Mesenchymal stem cell (in vitro differentiated cells and primary cell): ENCODE results near the gene CARD10.
A peak's percentile ranks its signal among the peaks of the same experiment; 100 is the strongest.

Experiments
- DNase-seq: peaks from one replicate; pipeline ENCODE4 v3.0.0-alpha.2; 2013
- H2AFZ ChIP-seq: one replicate; pipeline ENCODE4 v1.6.1; 2013; ENCODE audit warnings: low read depth, mild to moderate bottlenecking, control low read depth, inconsistent platforms, low read length, moderate library complexity
- H2AK5ac ChIP-seq: 2 replicates; pipeline ENCODE4 v1.6.1; 2013; ENCODE audit warnings: low read length, moderate library complexity, mild to moderate bottlenecking, inconsistent platforms; ENCODE audit not compliant: severe bottlenecking
- H2BK120ac ChIP-seq: one replicate; pipeline ENCODE4 v1.6.1; 2013; ENCODE audit warnings: low read depth, mild to moderate bottlenecking, inconsistent platforms, low read length, moderate library complexity
- H2BK12ac ChIP-seq, 2 experiments: one replicate each; pipeline ENCODE4 v1.6.1; 2013; ENCODE audit warnings: inconsistent platforms in 2 of 2, low read length in 2 of 2, mild to moderate bottlenecking in 2 of 2, moderate library complexity in 2 of 2, control low read depth in 1 of 2
- H2BK15ac ChIP-seq: one replicate; pipeline ENCODE4 v1.6.1; 2013; ENCODE audit warnings: mild to moderate bottlenecking, low read depth, inconsistent platforms; ENCODE audit not compliant: poor library complexity, severe bottlenecking
- H2BK5ac ChIP-seq: 2 replicates; pipeline ENCODE4 v1.6.1; 2013; ENCODE audit warnings: low read depth, mild to moderate bottlenecking, low read length, control low read depth, inconsistent platforms; ENCODE audit not compliant: poor library complexity, severe bottlenecking
- H3K14ac ChIP-seq, 2 experiments: one replicate each; pipeline ENCODE4 v1.6.1; 2013; ENCODE audit warnings: inconsistent platforms in 2 of 2, low read length in 2 of 2, control low read depth in 1 of 2, mild to moderate bottlenecking in 1 of 2, moderate library complexity in 1 of 2
- H3K18ac ChIP-seq, 2 experiments: one replicate each; pipeline ENCODE4 v1.6.1; 2013; ENCODE audit warnings: inconsistent platforms in 2 of 2, low read length in 2 of 2, control low read depth in 1 of 2, low read depth in 1 of 2, mild to moderate bottlenecking in 1 of 2
- H3K23ac ChIP-seq, 2 experiments: one replicate each; pipeline ENCODE4 v1.6.1; 2013; ENCODE audit warnings: inconsistent platforms in 2 of 2, low read length in 2 of 2, mild to moderate bottlenecking in 2 of 2, moderate library complexity in 2 of 2, control low read depth in 1 of 2
- H3K27ac ChIP-seq: 2 replicates; pipeline ENCODE4 v1.5.1; 2013; ENCODE audit warnings: mild to moderate bottlenecking, moderate library complexity, low read length, control low read depth, inconsistent platforms; ENCODE audit not compliant: poor library complexity, severe bottlenecking
- H3K27me3 ChIP-seq, 2 experiments: 2 replicates each; pipeline versions ENCODE4 v1.6.1 to v1.7.0; 2013; ENCODE audit warnings: low read length in 2 of 2, mild to moderate bottlenecking in 2 of 2, moderate library complexity in 2 of 2, control low read depth in 1 of 2, inconsistent platforms in 1 of 2; ENCODE audit not compliant: control insufficient read depth in 1 of 2, insufficient read depth in 1 of 2
- H3K36me3 ChIP-seq, 2 experiments: 2 replicates each; pipeline versions ENCODE4 v1.6.1 to v1.7.0; 2013; ENCODE audit warnings: low read length in 2 of 2, control low read depth in 1 of 2, inconsistent platforms in 1 of 2, low read depth in 1 of 2, mild to moderate bottlenecking in 1 of 2; ENCODE audit not compliant: insufficient read depth in 2 of 2, control insufficient read depth in 1 of 2
- H3K4ac ChIP-seq, 2 experiments: one replicate each; pipeline ENCODE4 v1.6.1; 2013; ENCODE audit warnings: inconsistent platforms in 2 of 2, low read length in 2 of 2, mild to moderate bottlenecking in 2 of 2, moderate library complexity in 2 of 2, control low read depth in 1 of 2, low read depth in 1 of 2
- H3K4me1 ChIP-seq: 2 replicates; pipeline ENCODE4 v1.6.1; 2013; ENCODE audit warnings: low read depth, low read length, control low read depth; ENCODE audit not compliant: control insufficient read depth, insufficient read depth
- H3K4me2 ChIP-seq: 2 replicates; pipeline ENCODE4 v1.6.1; 2013; ENCODE audit warnings: low read length, mild to moderate bottlenecking, inconsistent platforms; ENCODE audit not compliant: poor library complexity, severe bottlenecking
- H3K4me3 ChIP-seq, 2 experiments: 2 replicates each; pipeline versions ENCODE4 v1.5.1 to v1.7.0; 2013; ENCODE audit warnings: low read length in 2 of 2, mild to moderate bottlenecking in 2 of 2, control low read depth in 1 of 2, low read depth in 1 of 2; ENCODE audit not compliant: insufficient read depth in 1 of 2
- H3K79me1 ChIP-seq: replicated peaks from 2 replicates; pipeline ENCODE4 v1.6.1; 2013; ENCODE audit warnings: mild to moderate bottlenecking, control low read depth, low read length, inconsistent platforms; ENCODE audit not compliant: poor library complexity, severe bottlenecking
- H3K9ac ChIP-seq: 2 replicates; pipeline ENCODE4 v1.7.0; 2013; ENCODE audit warnings: mild to moderate bottlenecking, low read length, moderate library complexity
- H3K9me3 ChIP-seq: 2 replicates; pipeline ENCODE4 v1.7.0; 2013; ENCODE audit warnings: mild to moderate bottlenecking, low read length; ENCODE audit not compliant: control insufficient read depth
- H4K8ac ChIP-seq: one replicate; pipeline ENCODE4 v1.6.1; 2013; ENCODE audit warnings: inconsistent platforms, mild to moderate bottlenecking, low read length, moderate library complexity
- H4K91ac ChIP-seq: one replicate; pipeline ENCODE4 v1.6.1; 2013; ENCODE audit warnings: mild to moderate bottlenecking, low read length, inconsistent platforms
- WGBS: methylation state at CpG from one replicate; pipeline ENCODE4 v1.1.7; 2013; ENCODE audit warnings: mixed read lengths; 5-methylcytosine and 5-hydroxymethylcytosine counted together

Gene CARD10

DNA sequence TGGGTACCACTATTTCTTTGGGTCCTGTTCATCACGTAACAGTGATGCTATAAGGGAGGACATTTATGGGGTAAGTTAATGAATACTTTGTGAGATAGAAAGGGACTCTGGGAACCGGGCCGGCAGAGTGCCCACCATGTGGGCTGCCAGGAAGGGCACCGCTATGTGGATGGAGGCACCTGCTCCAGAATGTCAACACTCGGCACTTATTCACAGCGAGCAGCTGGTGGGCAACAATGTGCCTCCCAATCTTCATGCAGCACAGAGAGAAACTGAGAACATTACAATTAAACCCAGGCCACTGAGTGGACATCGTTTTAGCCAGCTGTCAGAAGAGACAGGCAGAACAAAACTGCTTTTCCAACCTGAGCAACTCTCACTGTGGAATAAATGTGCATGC lies 76.1 kb downstream of the CARD10 start:
- Histone ChIP-seq H2BK12ac (no peak overlapping the region), H3K27ac (no peak overlapping the region), H3K79me1 (no peaks in the 10 kb centered on the region), H3K4me1 (peaks cover 6% of the 10 kb centered on the region), H2BK5ac (no peak overlapping the region), H2AFZ (no peak overlapping the region), H3K23ac (no peak overlapping the region), H2BK15ac (no peak overlapping the region), H3K4ac (no peak overlapping the region), H2BK120ac (no peak overlapping the region), H4K8ac (no peak overlapping the region), H3K9me3 (peaks cover 8% of the 10 kb centered on the region), H3K14ac (no peak overlapping the region), H3K4me3 (no peak overlapping the region), H3K9ac (no peak overlapping the region), H3K36me3 (no peaks in the 10 kb centered on the region), H3K18ac (no peak overlapping the region), H3K4me2 (no peak overlapping the region), H3K27me3 (peaks cover 0 to 61% of the 10 kb centered on the region in 2 experiments), H2AK5ac (peak overlapping the region; percentile 75), H4K91ac (no peak overlapping the region)
- 97% methylated on average over 7 of the region's 7 CpGs for WGBS
- DNase-seq: no peak

DNA sequence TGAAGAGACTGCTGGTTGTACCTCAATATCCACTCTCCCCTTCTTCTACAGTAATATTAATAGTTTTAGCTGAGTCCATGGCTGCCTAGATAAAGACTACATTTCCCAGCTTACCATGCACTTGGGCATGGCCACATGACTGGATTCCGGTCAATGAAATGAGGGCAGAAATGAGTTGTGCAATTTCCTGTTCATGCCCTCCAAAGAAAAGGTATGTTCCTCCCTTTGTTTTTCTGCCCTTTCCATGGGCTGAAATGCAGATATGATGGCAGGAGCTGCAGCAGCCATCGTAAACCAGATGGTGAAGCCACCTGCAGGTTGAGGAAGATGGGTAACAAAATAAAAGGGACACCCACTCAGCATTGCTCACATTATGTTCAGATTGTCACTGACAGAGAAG lies 76.7 kb downstream of the CARD10 start:
- Histone ChIP-seq H3K4me3 (no peak overlapping the region), H4K8ac (peak overlapping the region; percentile 78), H3K36me3 (no peaks in the 10 kb centered on the region), H3K14ac (no peak overlapping the region), H2AK5ac (no peak overlapping the region), H4K91ac (no peak overlapping the region), H3K4ac (no peak overlapping the region), H3K79me1 (no peaks in the 10 kb centered on the region), H3K4me1 (peaks cover 6% of the 10 kb centered on the region), H3K23ac (no peak overlapping the region), H3K27me3 (peaks cover 0 to 61% of the 10 kb centered on the region in 2 experiments), H2AFZ (peak overlapping the region; percentile 43), H3K27ac (no peak overlapping the region), H2BK120ac (no peak overlapping the region), H3K4me2 (no peak overlapping the region), H3K18ac (no peak overlapping the region), H3K9ac (no peak overlapping the region), H2BK15ac (no peak overlapping the region), H2BK5ac (no peak overlapping the region), H3K9me3 (peaks cover 8% of the 10 kb centered on the region), H2BK12ac (no peak overlapping the region)
- 54% methylated on average over 2 of the region's 2 CpGs for WGBS
- peak; percentile 58 for DNase-seq

DNA sequence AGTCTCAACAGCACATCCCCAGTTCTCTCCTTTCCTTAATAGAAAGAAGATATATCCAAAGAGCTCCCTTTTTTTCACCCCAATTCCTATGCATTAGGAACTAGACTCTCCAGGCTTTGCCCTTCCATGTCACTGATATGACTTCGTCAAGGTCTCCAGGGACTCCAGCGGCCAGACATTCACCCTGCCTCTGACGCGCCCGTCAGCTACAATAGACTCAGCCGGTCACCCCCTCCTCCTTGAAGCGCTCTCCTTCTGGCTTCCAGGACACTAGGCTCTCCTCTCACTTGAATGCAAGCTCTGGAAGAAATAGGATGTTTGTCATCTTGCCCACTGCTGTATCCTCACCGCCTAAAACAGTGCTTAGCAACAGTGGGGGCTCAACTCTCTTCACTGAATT lies 77.1 kb downstream of the CARD10 start:
- Histone ChIP-seq H3K18ac (no peak overlapping the region), H2BK5ac (no peak overlapping the region), H3K4ac (no peak overlapping the region), H3K4me3 (no peak overlapping the region), H3K9me3 (peaks cover 8% of the 10 kb centered on the region), H2BK120ac (no peak overlapping the region), H3K4me1 (peaks cover 4% of the 10 kb centered on the region), H3K4me2 (no peak overlapping the region), H3K27me3 (peaks cover 0 to 61% of the 10 kb centered on the region in 2 experiments), H2AK5ac (peak overlapping the region; percentile 9), H3K27ac (no peak overlapping the region), H3K9ac (no peak overlapping the region), H2AFZ (no peak overlapping the region), H4K8ac (no peak overlapping the region), H2BK12ac (no peak overlapping the region), H3K79me1 (no peaks in the 10 kb centered on the region), H2BK15ac (no peak overlapping the region), H3K36me3 (no peaks in the 10 kb centered on the region), H3K23ac (no peak overlapping the region), H4K91ac (no peak overlapping the region), H3K14ac (no peak overlapping the region)
- no peak for DNase-seq
- WGBS: 88% methylated on average over 8 of the region's 8 CpGs

DNA sequence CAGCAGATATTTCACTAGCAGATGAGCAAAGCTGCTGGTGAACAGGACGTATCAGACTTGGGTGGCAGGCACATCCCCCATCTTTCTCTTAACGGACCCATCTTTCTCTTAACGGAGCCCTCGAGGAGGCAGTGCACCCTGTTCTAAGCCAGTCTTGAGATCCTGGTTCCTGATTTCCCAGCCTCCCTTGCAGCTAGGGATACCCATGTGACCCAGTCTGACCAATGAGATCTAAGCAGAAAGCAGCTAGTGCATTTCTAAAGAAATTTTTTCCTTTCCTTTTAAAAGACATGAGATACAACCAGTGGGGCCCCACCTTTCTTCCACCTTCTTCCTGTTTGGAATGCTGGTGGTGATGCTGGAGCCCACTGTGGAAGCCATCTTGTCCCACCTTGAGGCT lies 78.3 kb downstream of the CARD10 start:
- Histone ChIP-seq H4K8ac (no peak overlapping the region), H2BK12ac (no peak overlapping the region), H3K4ac (no peak overlapping the region), H3K4me3 (no peak overlapping the region), H3K9ac (no peak overlapping the region), H3K4me2 (no peak overlapping the region), H3K4me1 (peaks cover 4% of the 10 kb centered on the region), H2BK15ac (no peak overlapping the region), H4K91ac (no peak overlapping the region), H3K27ac (no peak overlapping the region), H2BK120ac (no peak overlapping the region), H3K9me3 (peaks cover 8% of the 10 kb centered on the region), H2BK5ac (no peak overlapping the region), H3K36me3 (no peaks in the 10 kb centered on the region), H2AK5ac (no peak overlapping the region), H3K27me3 (peaks cover 0 to 60% of the 10 kb centered on the region in 2 experiments), H3K14ac (no peak overlapping the region), H3K79me1 (no peaks in the 10 kb centered on the region), H2AFZ (no peak overlapping the region), H3K23ac (no peak overlapping the region), H3K18ac (no peak overlapping the region)
- DNase-seq: no peak
- 93% methylated on average over 4 of the region's 4 CpGs for WGBS
